Urinary bladder (tissue), 4 donors: ENCODE measurements around the gene CDH15. TPM values are rescaled to one million over a fixed set of nuclear protein-coding genes. Genes with fewer than 3 reads are reported as not detected.
A peak's percentile ranks its signal among the peaks of the same experiment; 100 is the strongest.
"Not testable (repeated sequence)": the region's sequence is repeated elsewhere in the genome, so short reads cannot be mapped to it uniquely, and the experiment has no call there.

Source experiments
- DNase-seq: peaks from one replicate; pipeline ENCODE4 v3.0.0-alpha.2; 2015; ENCODE audit errors: extremely low spot score
- H3K27ac ChIP-seq: one replicate; pipeline ENCODE4 v1.5.1; 2013; ENCODE audit warnings: low read depth, mild to moderate bottlenecking, moderate library complexity
- H3K36me3 ChIP-seq: one replicate; pipeline ENCODE4 v1.6.1; 2013; ENCODE audit warnings: mild to moderate bottlenecking, moderate library complexity; ENCODE audit not compliant: insufficient read depth
- H3K4me1 ChIP-seq: one replicate; pipeline ENCODE4 v1.6.1; 2013; ENCODE audit warnings: mild to moderate bottlenecking, moderate library complexity; ENCODE audit not compliant: insufficient read depth
- H3K4me3 ChIP-seq: one replicate; pipeline ENCODE4 v1.5.1; 2013; ENCODE audit warnings: low read depth, low read length
- WGBS: extraction: QIAGEN DNeasy Blood & Tissue Kit; methylation state at CpG from one replicate; pipeline ENCODE4 v1.1.7; 2013; 5-methylcytosine and 5-hydroxymethylcytosine counted together
- polyA plus RNA-seq: library from polyadenylated mRNA; stranded (reverse); fragments of 200-250 nt; gene quantifications from one replicate; pipeline ENCODE4 v1.2.3, GENCODE V29; 2013
- total RNA-seq: library from RNA; depleted of rRNA; stranded (reverse); fragments of >200 nt; gene quantifications from one replicate; pipeline ENCODE4 v1.2.3, GENCODE V29; 2014
- donor health status: healthy with polysubstance abuse.
- donor health status: healthy.

Gene CDH15
- total and polyA plus RNA-seq, 2 donors = 0.05 to 3.7 TPM

GRCh38 chr16:89187032-89187769, 15.7 kb downstream of the CDH15 start:
- Histone ChIP-seq H3K4me3 (no peak overlapping the region), H3K36me3 (no peaks in the 10 kb centered on the region), H3K4me1 (no peaks in the 10 kb centered on the region), H3K27ac (no peak overlapping the region)
- DNase-seq = no peak
- WGBS = 69% methylated on average over 19 of the region's 19 CpGs

GRCh38 chr16:89187770-89188392, 16.3 kb downstream of the CDH15 start:
- Histone ChIP-seq H3K4me1 (no peaks in the 10 kb centered on the region), H3K4me3 (no peak overlapping the region), H3K36me3 (no peaks in the 10 kb centered on the region), H3K27ac (no peak overlapping the region)
- no peak for DNase-seq
- WGBS = 69% methylated on average over 19 of the region's 19 CpGs

GRCh38 chr16:89188471-89189357, 17.2 kb downstream of the CDH15 start:
- not testable (repeated sequence) for H3K36me3 ChIP-seq, H3K4me3 ChIP-seq, H3K4me1 ChIP-seq, H3K27ac ChIP-seq, DNase-seq
- 95% methylated on average over 25 of the region's 25 CpGs for WGBS

GRCh38 chr16:89189358-89190025, 17.9 kb downstream of the CDH15 start:
- DNase-seq = no peak
- Histone ChIP-seq H3K4me1 (no peaks in the 10 kb centered on the region), H3K27ac (no peak overlapping the region), H3K36me3 (no peaks in the 10 kb centered on the region), H3K4me3 (no peak overlapping the region)
- 66% methylated on average over 14 of the region's 14 CpGs for WGBS

DNA sequence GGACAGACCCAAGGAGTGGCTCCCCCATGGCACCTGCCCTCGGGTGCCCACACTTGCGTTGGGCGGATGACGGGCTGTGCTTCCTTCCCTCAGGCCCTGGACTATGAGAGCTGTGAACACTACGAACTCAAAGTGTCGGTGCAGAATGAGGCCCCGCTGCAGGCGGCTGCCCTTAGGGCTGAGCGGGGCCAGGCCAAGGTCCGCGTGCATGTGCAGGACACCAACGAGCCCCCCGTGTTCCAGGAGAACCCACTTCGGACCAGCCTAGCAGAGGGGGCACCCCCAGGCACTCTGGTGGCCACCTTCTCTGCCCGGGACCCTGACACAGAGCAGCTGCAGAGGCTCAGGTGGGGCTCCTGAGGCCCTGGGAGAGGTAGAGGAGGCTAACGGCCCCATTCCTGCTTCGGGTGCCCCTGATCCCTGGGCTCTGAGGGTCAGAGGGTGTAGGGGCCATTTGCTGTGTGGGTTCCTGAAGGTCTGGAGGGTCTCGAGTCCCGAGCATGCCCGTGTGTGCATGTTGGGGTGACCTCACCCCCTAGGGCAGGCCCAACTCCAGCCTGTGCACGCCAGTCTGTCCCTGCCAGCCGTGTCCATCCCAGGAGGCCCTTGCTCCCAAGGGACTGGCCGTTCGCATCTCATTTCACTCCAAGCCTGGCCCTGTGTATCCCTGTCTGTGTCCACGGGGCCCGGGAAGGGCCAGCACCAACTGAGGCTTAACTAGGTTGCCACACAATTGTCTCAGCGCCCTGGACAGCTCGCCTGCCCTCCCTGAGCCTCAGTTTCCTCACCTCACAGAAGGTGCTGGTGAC, 18.8 kb downstream of the CDH15 start:
- no peak for DNase-seq
- Histone ChIP-seq H3K27ac (no peak overlapping the region), H3K36me3 (no peaks in the 10 kb centered on the region), H3K4me3 (no peak overlapping the region), H3K4me1 (no peaks in the 10 kb centered on the region)
- 70% methylated on average over 28 of the region's 28 CpGs for WGBS

GRCh38 chr16:89191033-89191900, 19.7 kb downstream of the CDH15 start:
- no peak for DNase-seq
- H3K36me3 ChIP-seq = no peaks in the 10 kb centered on the region
- H3K27ac ChIP-seq = no peak overlapping the region
- H3K4me1 ChIP-seq = no peaks in the 10 kb centered on the region
- 51% methylated on average over 44 of the region's 44 CpGs for WGBS
- no peak overlapping the region for H3K4me3 ChIP-seq

DNA sequence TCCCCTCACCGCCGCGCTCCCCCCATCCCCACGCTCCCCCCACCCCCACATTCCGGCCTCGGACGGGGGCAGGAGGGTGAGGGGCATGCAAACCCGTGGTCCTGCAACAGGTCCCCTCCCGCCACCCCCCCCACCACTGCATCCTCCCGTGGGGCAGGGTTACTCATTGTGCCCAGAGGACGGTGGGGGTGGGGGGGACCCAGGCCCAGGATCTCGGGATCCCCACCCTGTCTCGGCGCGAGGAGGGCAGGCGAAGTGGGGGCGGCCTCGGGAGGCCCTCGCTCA, 20.3 kb downstream of the CDH15 start:
- H3K27ac ChIP-seq = no peak overlapping the region
- 4% methylated on average over 19 of the region's 19 CpGs for WGBS
- peak overlapping the region; percentile 26 for H3K4me3 ChIP-seq
- no peaks in the 10 kb centered on the region for H3K4me1 ChIP-seq
- H3K36me3 ChIP-seq = no peaks in the 10 kb centered on the region
- no peak for DNase-seq

DNA sequence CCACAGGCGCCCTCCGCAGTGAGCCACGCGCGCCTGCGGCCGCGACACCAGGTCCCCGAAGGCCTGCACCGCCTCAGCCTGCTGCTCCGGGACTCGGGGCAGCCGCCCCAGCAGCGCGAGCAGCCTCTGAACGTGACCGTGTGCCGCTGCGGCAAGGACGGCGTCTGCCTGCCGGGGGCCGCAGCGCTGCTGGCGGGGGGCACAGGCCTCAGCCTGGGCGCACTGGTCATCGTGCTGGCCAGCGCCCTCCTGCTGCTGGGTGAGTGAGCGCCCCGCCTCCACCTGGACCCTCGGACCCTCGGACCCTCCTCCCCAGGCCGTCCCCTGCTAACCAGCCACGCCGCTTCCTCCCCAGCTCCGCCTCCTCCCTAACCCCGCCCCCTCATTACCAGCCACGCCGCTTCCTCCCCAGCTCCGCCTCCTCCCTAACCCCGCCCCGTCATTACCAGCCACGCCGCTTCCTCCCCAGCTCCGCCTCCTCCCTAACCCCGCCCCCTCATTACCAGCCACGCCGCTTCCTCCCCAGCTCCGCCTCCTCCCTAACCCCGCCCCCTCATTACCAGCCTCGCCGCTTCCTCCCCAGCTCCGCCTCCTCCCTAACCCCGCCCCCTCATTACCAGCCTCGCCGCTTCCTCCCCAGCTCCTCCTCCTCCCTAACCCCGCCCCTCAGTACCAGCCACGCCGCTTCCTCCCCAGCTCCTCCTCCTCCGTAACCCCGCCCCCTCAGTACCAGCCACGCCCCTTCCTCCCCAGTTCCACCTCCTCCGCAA, 20.8 kb downstream of the CDH15 start:
- not testable (repeated sequence) for H3K27ac ChIP-seq, H3K4me1 ChIP-seq, H3K36me3 ChIP-seq, DNase-seq
- WGBS = 2% methylated on average over 63 of the region's 63 CpGs
- H3K4me3 ChIP-seq = peak overlapping the region; percentile 26

GRCh38 chr16:89192956-89193575, 21.5 kb downstream of the CDH15 start:
- 6% methylated on average over 39 of the region's 39 CpGs for WGBS
- Histone ChIP-seq H3K4me1 (no peaks in the 10 kb centered on the region), H3K36me3 (no peaks in the 10 kb centered on the region), H3K27ac (no peak overlapping the region), H3K4me3 (no peak overlapping the region)
- no peak for DNase-seq

GRCh38 chr16:89193576-89194293, 22.2 kb downstream of the CDH15 start:
- WGBS = 66% methylated on average over 38 of the region's 38 CpGs
- no peak overlapping the region for H3K4me3 ChIP-seq
- no peaks in the 10 kb centered on the region for H3K4me1 ChIP-seq
- DNase-seq = no peak
- no peaks in the 10 kb centered on the region for H3K36me3 ChIP-seq
- no peak overlapping the region for H3K27ac ChIP-seq
